Hepatocyte (in vitro differentiated cells): ENCODE data around the gene PDE8B. TPM values are rescaled to one million over a fixed set of nuclear protein-coding genes. Genes with fewer than 3 reads are reported as not detected.
"Not testable (repeated sequence)": the region's sequence is repeated elsewhere in the genome, so short reads cannot be mapped to it uniquely, and the experiment has no call there.

ENCODE experiments used
- DNase-seq: peaks from one replicate; pipeline ENCODE4 v3.0.0-alpha.2; 2016; ENCODE audit warnings: low spot score
- H2AFZ ChIP-seq: fragments of 200-600 bp; sonication (generic); 2 replicates; pipeline ENCODE4 v1.6.0; 2016; ENCODE audit warnings: antibody characterized with exemption, mild to moderate bottlenecking
- H3K27ac ChIP-seq: fragments of 200-600 bp; sonication (generic); 2 replicates; pipeline ENCODE4 v1.5.1; 2016; ENCODE audit warnings: mild to moderate bottlenecking
- H3K27me3 ChIP-seq: fragments of 200-600 bp; sonication (generic); 2 replicates; pipeline ENCODE4 v1.6.1; 2016
- H3K36me3 ChIP-seq: fragments of 200-600 bp; sonication (generic); replicated peaks from 2 replicates; pipeline ENCODE4 v1.5.1; 2016; ENCODE audit warnings: low read depth; ENCODE audit not compliant: insufficient read depth
- H3K4me1 ChIP-seq: fragments of 200-600 bp; sonication (generic); 2 replicates; pipeline ENCODE4 v1.5.1; 2016; ENCODE audit warnings: mild to moderate bottlenecking, moderate library complexity; ENCODE audit not compliant: insufficient read depth
- H3K4me2 ChIP-seq: fragments of 200-600 bp; sonication (generic); 2 replicates; pipeline ENCODE4 v1.6.0; 2016
- H3K4me3 ChIP-seq: fragments of 200-600 bp; sonication (generic); 2 replicates; pipeline ENCODE4 v1.5.1; 2016; ENCODE audit warnings: mild to moderate bottlenecking
- H3K79me2 ChIP-seq: fragments of 200-600 bp; sonication (generic); 2 replicates; pipeline ENCODE4 v1.6.0; 2017; ENCODE audit warnings: mild to moderate bottlenecking
- H3K9me2 ChIP-seq: fragments of 200-600 bp; sonication (generic); replicated peaks from 2 replicates; pipeline ENCODE4 v1.6.0; 2017; ENCODE audit warnings: mild to moderate bottlenecking; ENCODE audit not compliant: insufficient read depth
- H3K9me3 ChIP-seq: fragments of 200-600 bp; sonication (generic); 2 replicates; pipeline ENCODE4 v1.5.1; 2016; ENCODE audit warnings: low read depth, mild to moderate bottlenecking
- H4K20me1 ChIP-seq: fragments of 200-600 bp; sonication (generic); 2 replicates; pipeline ENCODE4 v1.6.0; 2016; ENCODE audit warnings: mild to moderate bottlenecking; ENCODE audit not compliant: insufficient read depth, poor library complexity, severe bottlenecking
- EZH2 ChIP-seq: fragments of 200-600 bp; sonication (generic); IDR thresholded peaks from 2 replicates; pipeline ENCODE4 v1.6.1; 2016; ENCODE audit warnings: antibody characterized with exemption, mild to moderate bottlenecking, borderline replicate concordance
- EZH2phosphoT487 ChIP-seq: fragments of 200-600 bp; sonication (generic); IDR thresholded peaks from one replicate; pipeline ENCODE4 v1.6.1; 2018; ENCODE audit warnings: antibody characterized with exemption, mild to moderate bottlenecking, low read depth, moderate library complexity; ENCODE audit not compliant: unreplicated experiment, severe bottlenecking
- WGBS: methylation state at CpG from one replicate; pipeline ENCODE4 v1.1.6; 2016; ENCODE audit warnings: low lambda C conversion rate; ENCODE audit errors: missing lambda C conversion rate; 5-methylcytosine and 5-hydroxymethylcytosine counted together
- polyA plus RNA-seq: library from polyadenylated mRNA; unstranded; fragments of >200 nt; fragmentation: Nextera tagmentation; extraction: Ambion mirVana; gene quantifications from 2 replicates; pipeline ENCODE4 v1.2.1, GENCODE V29; 2016
- total RNA-seq: library from RNA; depleted of rRNA; stranded (reverse); fragments of >200 nt; gene quantifications from 2 replicates; pipeline ENCODE4 v1.2.3, GENCODE V29; 2014
- TF ChIP-seq, protein P1 (sequence below): fragments of 200-600 bp; sonication (generic); IDR thresholded peaks from 2 replicates; pipeline ENCODE4 v1.5.1; 2016; ENCODE audit warnings: antibody characterized with exemption, mild to moderate bottlenecking; ENCODE audit not compliant: poor library complexity

PDE8B gene
- total and polyA plus RNA-seq, 2 experiments from 2014 or later: 8.3 to 9.2 TPM

- peaks cover 3% of the 10 kb centered on the region for H3K79me2 ChIP-seq
- no peak overlapping the region for H3K27ac ChIP-seq
- TF ChIP-seq EZH2phosphoT487 (no peak), EZH2 (no peak)
- TF ChIP-seq, protein P1, sequence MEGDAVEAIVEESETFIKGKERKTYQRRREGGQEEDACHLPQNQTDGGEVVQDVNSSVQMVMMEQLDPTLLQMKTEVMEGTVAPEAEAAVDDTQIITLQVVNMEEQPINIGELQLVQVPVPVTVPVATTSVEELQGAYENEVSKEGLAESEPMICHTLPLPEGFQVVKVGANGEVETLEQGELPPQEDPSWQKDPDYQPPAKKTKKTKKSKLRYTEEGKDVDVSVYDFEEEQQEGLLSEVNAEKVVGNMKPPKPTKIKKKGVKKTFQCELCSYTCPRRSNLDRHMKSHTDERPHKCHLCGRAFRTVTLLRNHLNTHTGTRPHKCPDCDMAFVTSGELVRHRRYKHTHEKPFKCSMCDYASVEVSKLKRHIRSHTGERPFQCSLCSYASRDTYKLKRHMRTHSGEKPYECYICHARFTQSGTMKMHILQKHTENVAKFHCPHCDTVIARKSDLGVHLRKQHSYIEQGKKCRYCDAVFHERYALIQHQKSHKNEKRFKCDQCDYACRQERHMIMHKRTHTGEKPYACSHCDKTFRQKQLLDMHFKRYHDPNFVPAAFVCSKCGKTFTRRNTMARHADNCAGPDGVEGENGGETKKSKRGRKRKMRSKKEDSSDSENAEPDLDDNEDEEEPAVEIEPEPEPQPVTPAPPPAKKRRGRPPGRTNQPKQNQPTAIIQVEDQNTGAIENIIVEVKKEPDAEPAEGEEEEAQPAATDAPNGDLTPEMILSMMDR: no peak
- no peaks in the 10 kb centered on the region for H3K9me3 ChIP-seq
- no peaks in the 10 kb centered on the region for H3K36me3 ChIP-seq
- no peaks in the 10 kb centered on the region for H3K9me2 ChIP-seq
- no peak for DNase-seq
- H2AFZ ChIP-seq: no peak overlapping the region
- no peak overlapping the region for H3K4me2 ChIP-seq
- 95% methylated on average over 5 of the region's 5 CpGs for WGBS
- H4K20me1 ChIP-seq: no peaks in the 10 kb centered on the region
- H3K4me1 ChIP-seq: no peaks in the 10 kb centered on the region
- no peak overlapping the region for H3K4me3 ChIP-seq
- H3K27me3 ChIP-seq: no peaks in the 10 kb centered on the region
Measured at GRCh38 chr5:77461287-77461686, 250.8 kb downstream of the PDE8B start.

GRCh38 chr5:77463905-77464304, 253.4 kb downstream of the PDE8B start:
- no peaks in the 10 kb centered on the region for H3K9me2 ChIP-seq
- H3K27ac ChIP-seq: no peak overlapping the region
- H3K4me1 ChIP-seq: no peaks in the 10 kb centered on the region
- H3K79me2 ChIP-seq: peaks cover 17% of the 10 kb centered on the region
- peaks cover 5% of the 10 kb centered on the region for H4K20me1 ChIP-seq
- no peak overlapping the region for H2AFZ ChIP-seq
- DNase-seq: no peak
- no peak overlapping the region for H3K4me2 ChIP-seq
- no peaks in the 10 kb centered on the region for H3K9me3 ChIP-seq
- no peak for TF ChIP-seq EZH2phosphoT487
- TF ChIP-seq, protein P1: no peak
- TF ChIP-seq EZH2: no peak
- no peak overlapping the region for H3K4me3 ChIP-seq
- H3K36me3 ChIP-seq: no peaks in the 10 kb centered on the region
- no peaks in the 10 kb centered on the region for H3K27me3 ChIP-seq
- 94% methylated on average over 1 of the region's 1 CpG for WGBS

- not testable (repeated sequence) for H4K20me1 ChIP-seq, H3K9me2 ChIP-seq, H3K9me3 ChIP-seq, H3K4me3 ChIP-seq, H3K4me1 ChIP-seq, H3K4me2 ChIP-seq, H3K27me3 ChIP-seq, H3K36me3 ChIP-seq, DNase-seq, H3K27ac ChIP-seq, H2AFZ ChIP-seq
- H3K79me2 ChIP-seq: peaks cover 17% of the 10 kb centered on the region
- 96% methylated on average over 3 of the region's 3 CpGs for WGBS
Measured at GRCh38 chr5:77468875-77469274, 258.4 kb downstream of the PDE8B start.

- H3K4me3 ChIP-seq, H3K9me2 ChIP-seq, H3K4me2 ChIP-seq, H2AFZ ChIP-seq, H4K20me1 ChIP-seq, H3K27ac ChIP-seq, H3K27me3 ChIP-seq, H3K4me1 ChIP-seq, DNase-seq, H3K36me3 ChIP-seq, H3K79me2 ChIP-seq, H3K9me3 ChIP-seq: not testable (repeated sequence)
- 97% methylated on average over 11 of the region's 11 CpGs for WGBS
Measured at GRCh38 chr5:77475041-77475440, 264.6 kb downstream of the PDE8B start.

Other genes with a start within 250 kb of the PDE8B start
- 30.1 and 32.0 TPM in 2 replicates for gene AGGF1, start 180.3 kb upstream of the PDE8B start, total RNA-seq
- 17.3 and 22.1 TPM in 2 replicates for gene AGGF1, start 180.3 kb upstream of the PDE8B start, polyA plus RNA-seq
- gene ZBED3, start 123.4 kb upstream of the PDE8B start, total RNA-seq: 6.0 and 6.2 TPM in 2 replicates
- 27.2 and 29.8 TPM in 2 replicates for gene ZBED3, start 123.4 kb upstream of the PDE8B start, polyA plus RNA-seq